Fibroblast of skin of right biceps (primary cell): ENCODE data around the gene LTBP4.

Experiments used
- DNase-seq: peaks from one replicate; pipeline ENCODE4 v3.0.0-alpha.2; 2013

Gene LTBP4

DNA sequence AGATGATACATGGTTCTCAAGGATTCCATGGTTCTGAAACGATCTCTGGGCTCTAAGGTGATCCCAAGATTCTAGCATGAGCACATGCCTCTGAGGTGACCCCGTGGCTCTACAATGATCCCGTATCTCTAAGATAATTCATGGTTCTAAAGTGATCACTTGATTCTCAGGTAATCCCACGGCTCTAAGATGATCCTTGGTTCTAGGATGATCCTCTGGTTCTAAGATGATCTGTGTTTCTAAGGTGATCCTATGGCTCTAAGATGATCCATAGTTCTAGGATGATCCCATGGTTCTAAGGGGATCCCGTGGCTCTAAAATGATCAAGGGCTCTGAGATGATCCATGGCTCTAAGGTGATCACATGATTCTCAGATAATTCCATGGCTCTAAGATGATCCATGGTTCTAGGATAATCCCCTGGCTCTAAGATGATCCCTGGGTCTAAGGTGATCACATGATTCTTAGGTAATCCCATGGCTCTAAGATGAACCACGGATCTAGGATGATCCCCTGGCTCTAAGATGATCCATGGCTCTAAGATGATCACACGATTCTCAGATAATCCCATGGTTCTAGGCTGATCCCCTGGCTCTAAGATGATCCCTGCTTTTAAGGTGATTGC, 67.9 kb downstream of the LTBP4 start:
- no peak for DNase-seq

DNA sequence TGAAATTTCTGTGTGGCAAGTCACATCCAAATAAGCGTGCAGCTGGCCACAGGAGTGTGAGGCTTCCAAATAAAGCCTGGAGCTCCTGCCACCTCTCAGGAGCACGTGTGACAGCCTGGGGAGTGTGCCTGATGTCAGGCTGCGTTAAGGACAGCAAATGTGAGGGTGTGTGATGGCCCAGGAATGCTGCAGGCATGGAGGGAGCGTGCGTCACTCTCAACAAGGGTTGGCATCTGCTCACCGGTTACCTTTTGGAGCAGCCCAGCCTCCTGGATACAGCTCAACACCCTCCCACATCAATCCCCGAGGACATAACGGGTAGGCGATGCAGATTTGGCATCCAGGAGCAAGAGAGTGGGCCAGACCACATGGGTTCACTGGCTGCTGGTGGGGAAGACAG, 70.2 kb downstream of the LTBP4 start:
- DNase-seq: no peak

DNA sequence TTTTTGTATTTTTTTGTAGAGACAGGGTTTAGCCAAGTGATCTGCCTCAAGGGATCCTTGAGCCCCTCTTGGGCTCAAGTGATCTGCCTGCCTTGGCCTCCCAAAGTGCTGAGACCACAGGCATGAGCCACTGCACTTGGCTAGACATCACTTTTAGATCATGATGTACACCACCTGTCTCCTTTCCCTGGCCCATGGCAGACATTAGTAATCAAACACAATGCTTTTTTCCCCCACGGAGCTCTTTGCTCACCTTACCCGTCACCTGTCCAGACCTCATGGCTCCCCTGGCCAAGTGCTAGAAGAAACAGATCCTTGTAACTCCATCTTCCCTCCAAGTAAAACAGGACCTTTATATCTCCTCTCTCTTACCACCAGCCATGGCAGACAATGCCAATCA, 70.9 kb downstream of the LTBP4 start:
- no peak for DNase-seq

DNA sequence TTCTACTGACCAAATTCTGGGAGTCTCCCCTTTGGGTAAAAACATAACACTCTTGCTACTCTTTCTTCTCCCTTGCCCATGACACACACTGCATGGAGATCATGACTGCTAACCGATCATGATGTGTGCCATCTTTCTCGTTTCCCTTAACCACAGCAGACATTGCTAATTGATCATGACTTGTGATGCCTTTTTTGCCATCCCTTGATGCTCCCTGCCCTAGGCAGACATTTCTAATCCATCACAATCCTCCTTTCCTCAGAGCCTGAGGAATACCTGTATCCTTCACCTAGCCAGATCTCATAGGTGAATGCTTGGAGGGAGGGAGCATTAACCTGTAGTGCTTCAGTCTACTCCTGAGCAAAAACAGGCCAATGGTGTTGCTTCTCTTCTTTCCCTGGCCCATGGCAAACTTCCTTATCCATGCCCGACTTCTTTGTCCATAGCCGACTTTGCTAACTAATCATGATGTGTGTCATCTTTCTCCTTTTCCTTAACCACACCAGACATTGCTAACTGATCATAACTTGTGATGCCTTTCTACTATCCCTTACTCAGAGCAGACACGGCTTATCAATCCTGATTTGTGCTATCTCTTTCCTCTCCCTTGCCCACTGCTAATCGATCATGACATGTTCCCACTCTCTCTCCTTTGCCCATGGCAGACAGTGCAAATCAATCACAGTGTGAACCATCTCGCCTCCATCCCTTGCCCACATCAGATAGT, 71.6 kb downstream of the LTBP4 start:
- DNase-seq: no peak

DNA sequence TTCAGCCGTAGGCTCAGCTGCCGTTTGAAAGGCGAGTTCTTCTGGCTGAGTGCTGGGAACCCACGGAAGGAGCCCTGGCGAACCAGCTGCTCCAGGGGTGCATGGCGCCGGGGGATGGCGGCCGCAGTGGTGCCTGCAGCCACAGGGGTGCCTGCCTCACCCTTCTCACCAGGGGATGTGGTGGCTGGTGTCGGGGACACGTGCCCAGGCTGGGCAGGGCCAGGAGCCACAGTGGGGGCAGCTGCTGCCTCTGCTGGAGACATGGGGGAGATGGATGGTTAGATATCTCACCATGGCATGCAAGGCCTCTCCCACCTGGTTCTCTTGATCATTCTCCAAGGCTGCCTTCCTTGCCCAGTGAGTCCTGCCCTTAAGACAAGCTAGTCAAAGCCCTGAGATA, 72.2 kb downstream of the LTBP4 start:
- DNase-seq: no peak

- DNase-seq: no peak
Observed at GRCh38 chr19:40674291-40674690, 73.1 kb downstream of the LTBP4 start.

DNA sequence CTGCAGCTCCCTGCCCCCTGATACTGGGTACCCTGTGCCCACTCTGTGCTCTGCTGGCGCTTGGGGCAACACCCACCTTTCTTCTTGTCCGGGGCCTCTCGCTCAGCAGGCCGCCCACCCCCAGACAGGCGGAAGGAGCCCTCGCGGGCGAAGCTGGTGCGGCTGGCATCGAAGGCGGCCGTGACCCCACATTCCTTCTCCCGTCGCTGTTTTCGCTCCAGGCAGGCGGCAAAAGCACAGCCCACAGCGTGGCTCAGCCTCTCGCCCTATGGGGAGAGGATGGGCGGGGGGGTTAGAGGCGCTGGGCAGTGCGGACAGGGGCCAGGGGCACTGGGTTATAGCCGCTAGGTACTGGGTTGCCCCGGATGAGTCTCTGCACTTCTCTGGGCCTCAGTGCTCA, 76.0 kb downstream of the LTBP4 start:
- DNase-seq: no peak
